Suprapubic skin (tissue), 4 donors: ENCODE measurements around the gene DNAH3. TPM values are rescaled to one million over a fixed set of nuclear protein-coding genes. Genes with fewer than 3 reads are reported as not detected.

Experiments
- DNase-seq, 2 donors: peaks; one replicate each; pipeline ENCODE4 v3.0.0-alpha.2; 2019; ENCODE audit warnings: low spot score in 2 of 2
- H3K27ac ChIP-seq: fragments of 200-600 bp; sonication (generic); one replicate; pipeline ENCODE4 v1.5.1; 2019
- H3K27me3 ChIP-seq: fragments of 200-600 bp; sonication (generic); one replicate; pipeline ENCODE4 v1.5.1; 2019
- H3K36me3 ChIP-seq: fragments of 200-600 bp; sonication (generic); one replicate; pipeline ENCODE4 v1.5.1; 2019
- H3K4me1 ChIP-seq: fragments of 200-600 bp; sonication (generic); one replicate; pipeline ENCODE4 v1.5.1; 2019
- H3K4me3 ChIP-seq: fragments of 200-600 bp; sonication (generic); one replicate; pipeline ENCODE4 v1.5.1; 2019; ENCODE audit warnings: mild to moderate bottlenecking
- H3K9me3 ChIP-seq: fragments of 200-600 bp; sonication (generic); one replicate; pipeline ENCODE4 v1.5.1; 2019
- CTCF ChIP-seq, 2 donors: fragments of 200-600 bp in 1 of 2; fragments of 450-650 bp in 1 of 2; sonication (generic) in 1 of 2; IDR thresholded peaks; one replicate each; pipeline ENCODE4 v1.5.1; 2016 to 2019; ENCODE audit warnings: antibody characterized with exemption in 2 of 2, mild to moderate bottlenecking in 1 of 2, moderate library complexity in 1 of 2
- EP300 ChIP-seq: sonication (generic); formaldehyde crosslinking; IDR thresholded peaks from one replicate; pipeline ENCODE4 v1.6.1; 2017; ENCODE audit warnings: antibody characterized with exemption
- POLR2A ChIP-seq, 2 donors: fragments of 450-650 bp; IDR thresholded peaks; one replicate each; pipeline ENCODE4 v1.6.1; 2017; ENCODE audit warnings: antibody characterized with exemption in 2 of 2, mild to moderate bottlenecking in 2 of 2, moderate library complexity in 2 of 2
- POLR2AphosphoS5 ChIP-seq, 3 donors: sonication (generic); formaldehyde crosslinking; IDR thresholded peaks; one replicate each; pipeline ENCODE4 v1.6.1; 2017; ENCODE audit warnings: antibody characterized with exemption in 3 of 3
- WGBS: methylation state at CpG from one replicate; pipeline ENCODE4 v1.1.5; 2018; 5-methylcytosine and 5-hydroxymethylcytosine counted together
- total RNA-seq, 4 donors: library from RNA; depleted of rRNA; stranded (reverse); fragments of >200 nt; gene quantifications; one replicate each; pipeline ENCODE4 v1.1.0, GENCODE V29; 2016

Gene DNAH3
- total RNA-seq, 4 donors from 2014 or later, result 1.0 to 4.0 (median 1.6) TPM

- 85% methylated on average over 4 of the region's 4 CpGs for WGBS
- Histone ChIP-seq H3K27me3 (no peaks in the 10 kb centered on the region), H3K4me1 (peaks cover 36% of the 10 kb centered on the region), H3K36me3 (peaks cover 16% of the 10 kb centered on the region), H3K4me3 (no peak overlapping the region), H3K27ac (no peak overlapping the region), H3K9me3 (no peaks in the 10 kb centered on the region)
- no peak for TF ChIP-seq CTCF (IDR thresholded peaks at IDR 0.05)
- no peak for TF ChIP-seq POLR2A (IDR thresholded peaks at IDR 0.05)
- TF ChIP-seq POLR2AphosphoS5 (IDR thresholded peaks at IDR 0.05), result no peak
- no peak for TF ChIP-seq EP300
- DNase-seq, result no peak
Measured at GRCh38 chr16:20897253-20897897, 253.3 kb downstream of the DNAH3 start.

- H3K4me3 ChIP-seq, result no peak overlapping the region
- DNase-seq, result no peak
- TF ChIP-seq POLR2A (IDR thresholded peaks at IDR 0.05) (no peak), CTCF (IDR thresholded peaks at IDR 0.05) (no peak), EP300 (no peak), POLR2AphosphoS5 (IDR thresholded peaks at IDR 0.05) (no peak)
- H3K9me3 ChIP-seq, result no peaks in the 10 kb centered on the region
- WGBS, result 88% methylated on average over 2 of the region's 2 CpGs
- H3K36me3 ChIP-seq, result peaks cover 23% of the 10 kb centered on the region
- H3K27me3 ChIP-seq, result no peaks in the 10 kb centered on the region
- no peak overlapping the region for H3K27ac ChIP-seq
- peaks cover 30% of the 10 kb centered on the region for H3K4me1 ChIP-seq
Measured at GRCh38 chr16:20894388-20894787, 256.3 kb downstream of the DNAH3 start.

GRCh38 chr16:20889625-20890275 is 260.9 kb downstream of the DNAH3 start:
- H3K27me3 ChIP-seq, result no peaks in the 10 kb centered on the region
- DNase-seq, result no peak
- H3K4me3 ChIP-seq, result no peak overlapping the region
- TF ChIP-seq POLR2AphosphoS5 (IDR thresholded peaks at IDR 0.05) (no peak), POLR2A (IDR thresholded peaks at IDR 0.05) (no peak), CTCF (IDR thresholded peaks at IDR 0.05) (no peak), EP300 (no peak)
- no peak overlapping the region for H3K27ac ChIP-seq
- peaks cover 9% of the 10 kb centered on the region for H3K36me3 ChIP-seq
- no peaks in the 10 kb centered on the region for H3K9me3 ChIP-seq
- H3K4me1 ChIP-seq, result peaks cover 19% of the 10 kb centered on the region
- 71% methylated on average over 4 of the region's 4 CpGs for WGBS

- no peak overlapping the region for H3K27ac ChIP-seq
- no peaks in the 10 kb centered on the region for H3K27me3 ChIP-seq
- no peak for TF ChIP-seq POLR2A (IDR thresholded peaks at IDR 0.05)
- no peak for TF ChIP-seq CTCF (IDR thresholded peaks at IDR 0.05)
- TF ChIP-seq POLR2AphosphoS5 (IDR thresholded peaks at IDR 0.05), result no peak
- TF ChIP-seq EP300, result no peak
- no peak for DNase-seq
- whole genome bisulfite sequencing, result 100% methylated on average over 1 of the region's 1 CpG
- peaks cover 38% of the 10 kb centered on the region for H3K4me1 ChIP-seq
- no peak overlapping the region for H3K4me3 ChIP-seq
- H3K36me3 ChIP-seq, result peaks cover 6% of the 10 kb centered on the region
- no peaks in the 10 kb centered on the region for H3K9me3 ChIP-seq
Measured at GRCh38 chr16:20887207-20887606, 263.4 kb downstream of the DNAH3 start.

- no peak overlapping the region for H3K27ac ChIP-seq
- H3K4me1 ChIP-seq, result peaks cover 43% of the 10 kb centered on the region
- no peaks in the 10 kb centered on the region for H3K9me3 ChIP-seq
- no peak for TF ChIP-seq EP300
- no peak for TF ChIP-seq CTCF (IDR thresholded peaks at IDR 0.05)
- TF ChIP-seq POLR2A (IDR thresholded peaks at IDR 0.05), result no peak
- DNase-seq, result no peak
- 42% methylated on average over 1 of the region's 1 CpG for WGBS
- no peaks in the 10 kb centered on the region for H3K27me3 ChIP-seq
- H3K36me3 ChIP-seq, result peaks cover 1% of the 10 kb centered on the region
- H3K4me3 ChIP-seq, result no peak overlapping the region
Measured at GRCh38 chr16:20886320-20886719, 264.3 kb downstream of the DNAH3 start.
